ENCODE measurements around the gene LRRC7.

LRRC7 gene

GRCh38 chr1:70071601-70072000 is 503.9 kb downstream of the LRRC7 start:
- H3K4me3 ChIP-seq (ENCODE audit: low read depth, low read length), result no peak overlapping the region
- no peak for TF ChIP-seq CTCF (IDR thresholded peaks at IDR 0.05; ENCODE audit: insufficient read depth, low read length, missing control alignments)
- POLR2A ChIA-PET, result no interaction called here
- DNase-seq (ENCODE audit: low read depth, low spot score), result no peak
- CTCF ChIA-PET, result no interaction called here

GRCh38 chr1:70072231-70072751 is 504.6 kb downstream of the LRRC7 start:
- no peak for TF ChIP-seq CTCF (IDR thresholded peaks at IDR 0.05; ENCODE audit: insufficient read depth, low read length, missing control alignments)
- POLR2A ChIA-PET, result no interaction called here
- CTCF ChIA-PET, result interaction anchor here (1.3 kb wide), 1 partner anchor 37 kb away, joined by 3 read pairs; no protein-coding TSS in a partner anchor
- DNase-seq (ENCODE audit: low read depth, low spot score), result no peak
- H3K4me3 ChIP-seq (ENCODE audit: low read depth, low read length), result no peak overlapping the region

GRCh38 chr1:70075761-70076160 is 508.0 kb downstream of the LRRC7 start:
- ChIA-PET POLR2A (no interaction called here), CTCF (no interaction called here)
- no peak overlapping the region for H3K4me3 ChIP-seq (ENCODE audit: low read depth, low read length)
- no peak for TF ChIP-seq CTCF (IDR thresholded peaks at IDR 0.05; ENCODE audit: insufficient read depth, low read length, missing control alignments)
- no peak for DNase-seq (ENCODE audit: low read depth, low spot score)

GRCh38 chr1:70077066-70077465 is 509.3 kb downstream of the LRRC7 start:
- no peak overlapping the region for H3K4me3 ChIP-seq (ENCODE audit: low read depth, low read length)
- POLR2A ChIA-PET, result no interaction called here
- TF ChIP-seq CTCF (IDR thresholded peaks at IDR 0.05; ENCODE audit: insufficient read depth, low read length, missing control alignments), result no peak
- CTCF ChIA-PET, result no interaction called here
- DNase-seq (ENCODE audit: low read depth, low spot score), result no peak

- POLR2A ChIA-PET, result no interaction called here
- CTCF ChIA-PET, result no interaction called here
- H3K4me3 ChIP-seq (ENCODE audit: low read depth, low read length), result no peak overlapping the region
- no peak for TF ChIP-seq CTCF (IDR thresholded peaks at IDR 0.05; ENCODE audit: insufficient read depth, low read length, missing control alignments)
- no peak for DNase-seq (ENCODE audit: low read depth, low spot score)
These were observed 511.8 kb downstream of the LRRC7 start for GRCh38 chr1:70079546-70079945.

- ChIA-PET CTCF (interaction anchor here (1.1 kb wide), 1 partner anchor 10 kb away, joined by 4 read pairs; no protein-coding TSS in a partner anchor), POLR2A (no interaction called here)
- DNase-seq (ENCODE audit: low read depth, low spot score), result no peak
- no peak for TF ChIP-seq CTCF (IDR thresholded peaks at IDR 0.05; ENCODE audit: insufficient read depth, low read length, missing control alignments)
- H3K4me3 ChIP-seq (ENCODE audit: low read depth, low read length), result no peak overlapping the region
These were observed 515.8 kb downstream of the LRRC7 start for GRCh38 chr1:70083519-70083918.
